Ecto neural progenitor cell (in vitro differentiated cells): ENCODE data around the gene ARHGAP18.

Experiments used
- DNase-seq: peaks from one replicate; pipeline ENCODE4 v3.0.0-alpha.2; 2018; ENCODE audit warnings: low spot score

The ARHGAP18 gene

DNA sequence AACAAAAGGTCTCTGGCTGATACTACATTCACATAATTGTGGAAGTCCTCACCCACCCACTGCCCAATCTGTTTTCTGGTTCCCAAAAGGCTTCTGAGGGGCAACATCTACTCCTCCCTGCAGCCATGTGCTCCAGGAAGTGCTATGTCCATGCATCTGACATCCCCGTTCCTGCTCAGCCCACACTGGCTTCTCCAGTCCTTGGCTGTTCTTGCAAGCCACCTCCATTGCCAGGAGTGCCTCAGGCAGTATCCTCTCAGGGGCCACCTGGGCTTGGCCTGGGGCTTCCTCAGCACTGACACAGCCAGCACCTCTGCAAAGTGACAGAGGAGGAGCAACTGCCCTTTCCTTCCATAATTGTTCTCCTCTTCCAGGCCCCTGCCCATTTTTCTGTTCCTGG is 18.3 kb downstream of the ARHGAP18 start:
- no peak for DNase-seq

- DNase-seq: no peak
These were observed 18.8 kb downstream of the ARHGAP18 start for GRCh38 chr6:129691043-129691640.

DNA sequence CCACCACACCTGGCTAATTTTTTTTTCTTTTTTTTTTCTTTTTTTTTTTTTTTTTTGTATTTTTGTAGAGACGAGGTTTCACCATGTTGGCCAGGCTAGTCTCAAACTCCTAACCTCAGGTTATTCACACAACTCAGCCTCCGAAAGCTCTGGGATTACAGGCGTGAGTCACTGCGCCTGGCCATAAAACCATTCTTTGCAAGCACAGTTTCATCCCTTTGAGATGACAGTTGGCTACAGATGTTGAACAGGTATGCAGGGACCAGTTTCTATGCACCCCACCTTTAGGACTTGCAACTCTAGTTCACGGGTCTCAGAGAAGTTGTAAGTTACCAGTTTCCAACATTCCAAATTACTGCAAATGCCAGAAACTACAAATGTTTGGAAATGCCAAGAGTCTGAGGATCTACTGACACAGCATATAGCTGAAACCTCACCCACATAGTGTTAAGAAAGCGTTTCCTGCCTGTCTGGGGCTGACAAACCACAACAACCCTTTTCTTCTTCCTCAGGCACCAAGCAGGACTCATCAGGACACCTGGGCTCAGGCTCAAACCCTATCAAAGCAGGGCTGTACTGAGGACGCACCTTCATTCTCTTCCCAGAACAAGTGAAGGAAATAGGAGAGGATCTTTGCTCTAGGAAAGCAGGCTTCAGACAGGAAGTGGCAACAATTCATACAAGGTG is 22.9 kb downstream of the ARHGAP18 start:
- DNase-seq: no peak

DNA sequence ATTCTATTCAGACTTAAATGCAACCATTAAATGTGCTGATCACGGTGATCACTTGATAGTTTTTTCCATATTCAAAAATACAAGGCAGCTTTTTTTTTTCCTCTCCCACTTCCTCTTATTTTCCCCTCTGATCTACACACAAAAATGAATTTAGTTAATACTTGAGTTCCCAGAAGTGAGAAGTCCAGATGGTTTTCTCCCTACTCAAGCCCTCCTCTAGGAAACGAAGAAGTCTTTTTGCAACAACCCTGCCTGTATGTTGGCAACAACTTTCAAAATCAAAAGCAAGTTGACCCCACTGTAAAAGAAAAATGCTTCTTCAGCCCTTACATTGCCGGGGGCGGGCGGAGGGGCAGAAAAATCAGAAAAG is 24.3 kb downstream of the ARHGAP18 start:
- no peak for DNase-seq

DNA sequence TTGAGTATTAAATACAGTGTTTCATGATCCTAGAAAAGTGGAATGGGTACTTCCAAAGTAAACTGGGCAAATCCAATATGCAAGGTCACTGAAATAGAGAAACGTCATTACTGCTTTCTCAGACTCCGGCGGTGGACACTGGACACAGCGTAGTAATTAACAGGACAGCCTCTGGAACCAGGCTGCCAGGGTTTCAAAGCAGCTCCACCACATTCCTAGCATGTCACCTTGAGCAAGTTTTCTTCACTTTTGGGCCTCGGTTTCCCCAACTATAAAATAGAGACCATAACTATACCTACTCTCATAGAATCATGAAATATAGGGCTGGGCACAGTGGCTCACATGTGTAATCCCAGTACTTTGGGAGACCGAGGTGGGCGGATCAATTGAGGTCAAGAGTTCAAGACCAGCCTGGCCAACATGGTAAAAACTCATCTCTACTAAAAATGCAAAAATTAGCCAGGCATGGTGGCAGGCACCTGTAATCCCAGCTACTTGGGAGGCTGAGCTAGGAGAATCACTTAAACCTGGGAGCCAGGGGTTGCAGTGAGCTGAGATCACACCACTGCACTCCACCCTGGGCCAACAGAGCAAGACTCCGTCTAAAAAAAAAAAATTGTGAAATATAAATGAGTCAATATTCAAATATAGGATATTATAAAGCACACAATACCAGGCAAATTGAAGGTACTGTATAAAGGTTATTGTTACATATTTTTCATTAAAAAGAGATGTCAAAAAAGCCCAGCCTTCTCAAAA is 24.9 kb downstream of the ARHGAP18 start:
- no peak for DNase-seq

DNA sequence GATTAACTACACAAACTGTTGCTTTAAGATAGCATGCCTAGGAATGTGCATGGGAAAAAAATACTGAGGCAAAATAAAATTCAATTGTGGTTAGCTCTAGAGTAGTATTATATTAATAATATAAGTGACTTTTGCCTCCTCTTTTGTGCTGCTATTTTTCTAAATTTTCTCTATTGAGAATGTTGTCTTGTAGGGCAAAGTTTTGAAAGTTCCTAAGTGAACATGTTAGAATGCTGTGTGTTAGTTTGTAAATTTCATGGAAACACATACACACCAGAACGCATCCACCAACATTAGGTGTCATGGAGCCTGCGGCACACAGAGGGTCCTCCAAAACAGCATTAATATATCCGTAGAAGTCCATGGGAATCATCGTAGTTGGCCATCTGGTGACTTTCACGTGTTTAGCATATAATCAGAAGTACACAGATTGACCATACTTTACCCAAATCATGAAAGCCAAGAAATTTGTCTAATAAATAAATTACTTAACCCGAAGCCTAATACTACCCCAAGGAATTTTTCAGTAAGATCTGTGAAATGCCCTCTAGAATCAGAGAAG is 25.6 kb downstream of the ARHGAP18 start:
- no peak for DNase-seq

- no peak for DNase-seq
These were observed 26.2 kb downstream of the ARHGAP18 start for GRCh38 chr6:129683601-129684322.

- DNase-seq: no peak
These were observed 28.1 kb downstream of the ARHGAP18 start for GRCh38 chr6:129681913-129682205.

DNA sequence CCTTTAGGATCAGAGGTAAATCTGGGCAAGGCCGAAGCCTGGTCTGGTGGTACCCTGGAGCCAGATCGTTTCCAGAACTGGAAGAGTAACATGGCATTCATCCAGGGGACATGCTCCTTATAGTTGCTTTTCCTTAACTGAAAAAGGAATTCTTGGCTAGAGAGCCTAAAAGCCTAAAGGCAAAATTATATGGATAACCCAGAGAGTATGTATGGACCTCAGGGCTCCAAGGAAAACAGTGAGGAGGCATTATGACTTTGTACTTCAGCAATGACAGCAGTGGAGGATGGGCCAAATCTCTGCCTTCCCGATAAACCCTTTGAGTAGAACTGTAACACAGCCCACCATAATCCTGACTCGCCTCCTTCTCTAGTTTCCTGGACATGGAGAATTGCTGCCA is 29.3 kb downstream of the ARHGAP18 start:
- no peak for DNase-seq

DNA sequence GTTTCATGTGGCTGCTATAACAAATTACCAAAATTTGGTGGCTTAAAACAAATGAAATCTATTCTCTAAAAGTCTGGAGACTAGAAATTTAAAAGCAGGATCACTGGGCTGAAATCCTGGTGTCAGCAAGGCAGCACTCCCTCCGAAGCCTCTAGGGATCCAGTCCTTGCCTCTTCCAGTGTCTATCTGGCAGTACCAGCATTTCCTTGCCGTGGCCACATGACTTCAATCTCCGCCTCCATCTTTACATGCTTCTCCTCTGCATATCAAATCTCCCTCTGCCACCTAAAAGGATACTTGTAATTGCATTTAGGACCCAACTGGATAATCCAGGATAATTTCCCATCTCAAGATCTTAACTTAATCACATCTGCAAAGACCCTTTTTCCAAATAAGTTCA is 30.2 kb downstream of the ARHGAP18 start:
- no peak for DNase-seq

GRCh38 chr6:129679275-129679674 is 30.7 kb downstream of the ARHGAP18 start:
- no peak for DNase-seq

DNA sequence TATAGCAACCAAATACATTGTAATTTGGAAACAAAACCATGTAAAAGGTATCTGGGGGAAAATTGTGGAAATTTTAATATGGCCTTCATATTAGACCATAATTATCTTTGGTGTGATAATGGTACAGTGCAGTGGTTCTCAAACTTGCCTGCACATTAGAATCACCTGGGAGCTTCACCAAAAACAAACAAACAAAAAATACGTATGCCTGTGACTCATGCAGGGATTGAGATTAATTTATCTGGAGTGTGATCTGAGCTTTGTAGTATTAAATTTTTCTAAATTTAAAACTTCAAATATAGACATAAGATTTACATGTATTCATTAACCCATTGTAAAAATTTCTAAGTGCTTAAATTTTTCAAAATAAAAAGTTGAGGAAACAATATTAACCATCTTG is 31.5 kb downstream of the ARHGAP18 start:
- DNase-seq: no peak

DNA sequence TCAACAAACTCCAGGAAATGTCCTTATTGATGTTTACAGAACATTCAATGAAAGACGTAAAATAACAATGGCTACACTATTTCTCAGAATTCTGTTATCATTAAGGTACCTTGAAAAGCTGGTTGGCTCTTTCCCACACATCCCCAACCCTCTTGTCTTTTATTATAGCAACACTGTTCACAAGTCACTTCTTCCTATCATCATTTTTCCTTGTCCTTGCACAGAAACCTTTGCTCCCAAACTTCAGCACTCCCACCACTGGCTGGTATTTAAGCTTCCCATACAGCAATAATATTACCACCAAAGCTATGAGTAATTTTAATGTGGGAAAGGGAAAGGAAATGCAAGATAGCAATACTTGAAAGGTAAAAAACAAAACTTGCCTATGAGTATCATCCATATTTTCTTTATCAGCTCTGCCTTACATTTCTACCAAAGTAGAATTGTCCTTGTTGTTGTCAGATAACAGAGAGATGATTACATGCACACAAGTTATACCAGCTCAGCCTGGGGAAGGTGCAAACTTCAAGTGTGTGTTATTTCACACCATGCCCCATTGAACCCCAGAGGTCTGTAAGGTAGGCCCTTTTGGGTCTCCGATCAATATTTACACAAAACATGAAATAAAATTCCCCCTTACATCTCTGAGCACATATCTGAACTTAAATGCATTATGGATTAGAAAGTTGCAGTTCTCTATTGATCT is 32.2 kb downstream of the ARHGAP18 start:
- DNase-seq: no peak

DNA sequence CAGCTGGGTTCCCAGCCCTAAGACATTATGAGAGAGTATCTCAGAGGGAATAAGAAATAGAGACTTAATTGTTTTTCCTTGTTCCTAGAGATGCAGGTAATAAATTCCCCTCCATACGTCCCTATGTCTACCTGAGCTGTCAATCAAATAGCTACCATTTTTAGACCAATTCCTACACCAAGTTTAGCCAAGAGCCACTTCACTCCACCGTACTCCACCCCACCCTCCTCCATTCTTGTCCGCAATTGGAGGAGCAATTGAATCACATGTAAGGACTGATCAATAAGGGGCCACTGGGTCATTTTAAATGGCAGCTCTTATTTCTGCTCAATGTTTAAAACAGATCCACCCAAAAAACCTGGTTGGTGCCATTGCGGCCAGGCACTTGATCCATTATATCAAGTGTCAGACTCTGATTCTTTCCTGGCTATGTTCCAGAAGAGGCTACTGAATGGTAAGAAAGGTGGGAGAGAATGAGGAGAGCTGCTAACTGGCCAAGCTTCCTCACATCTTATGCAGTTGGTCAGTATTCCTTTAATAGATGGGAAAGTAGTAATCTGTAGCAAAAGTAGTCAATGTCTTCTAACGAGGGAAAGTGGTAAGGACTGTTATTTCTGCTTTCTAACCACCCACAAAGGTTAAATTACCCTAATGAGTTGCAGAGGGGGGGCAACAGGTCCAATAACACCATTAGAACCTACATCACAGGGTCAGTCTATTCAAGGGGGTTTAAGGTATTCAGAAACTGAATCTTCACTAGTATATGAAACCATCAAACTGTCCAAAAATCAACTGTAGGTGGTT is 34.1 kb downstream of the ARHGAP18 start:
- DNase-seq: no peak

DNA sequence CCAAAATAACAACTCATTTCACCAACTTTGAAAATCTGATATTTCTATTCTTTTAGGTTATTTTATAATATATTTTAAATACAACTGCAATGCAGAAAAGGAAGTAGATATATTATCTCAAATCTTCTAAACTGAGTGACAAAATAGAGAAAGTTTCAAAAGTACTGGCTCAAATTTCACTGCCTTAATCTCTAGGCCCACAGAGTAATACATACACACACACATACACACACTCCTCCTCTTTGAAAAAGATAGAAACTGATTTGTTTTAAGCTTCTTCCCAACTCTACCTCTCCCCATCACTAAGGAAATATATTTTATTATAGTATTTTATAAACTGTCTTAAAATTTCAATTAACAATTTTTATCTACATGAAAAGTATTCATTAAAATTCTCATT is 36.2 kb downstream of the ARHGAP18 start:
- no peak for DNase-seq

DNA sequence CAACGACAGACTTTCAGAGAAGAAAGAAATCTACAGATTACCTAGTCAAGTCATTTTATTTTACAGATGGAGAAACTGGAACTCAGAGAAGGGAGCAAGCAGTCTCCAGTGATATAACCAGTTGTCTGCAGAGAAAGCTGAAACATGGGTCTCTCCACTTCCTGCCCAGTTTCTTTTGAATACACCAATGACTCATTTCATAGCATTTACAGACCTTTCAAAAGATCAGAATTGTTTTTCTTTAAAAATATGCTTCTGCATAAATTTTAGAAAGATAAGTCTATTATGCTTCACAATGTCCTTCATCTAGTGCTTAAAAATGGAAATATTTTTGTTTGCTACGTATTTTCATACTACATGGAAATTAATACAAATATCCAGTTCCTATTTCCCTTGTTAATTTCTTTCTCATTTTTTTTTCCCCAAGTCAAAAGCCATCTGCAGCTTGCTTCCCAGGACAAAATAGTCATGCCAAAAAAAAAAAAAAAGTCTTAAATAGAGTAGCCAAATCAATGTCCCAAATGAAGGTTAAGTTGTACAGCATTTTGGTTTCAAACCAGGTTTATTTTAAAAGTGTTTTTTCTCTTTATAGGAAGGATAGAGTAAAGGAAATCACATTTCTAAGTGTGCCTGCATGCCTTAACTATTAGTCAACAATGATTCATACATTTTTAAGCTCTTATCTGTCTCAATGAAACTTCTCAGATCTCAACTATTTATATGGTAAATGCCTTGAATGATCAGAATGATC is 36.9 kb downstream of the ARHGAP18 start:
- DNase-seq: no peak

- no peak for DNase-seq
These were observed 37.7 kb downstream of the ARHGAP18 start for GRCh38 chr6:129672341-129672682.

- DNase-seq: no peak
These were observed 38.3 kb downstream of the ARHGAP18 start for GRCh38 chr6:129671442-129672340.

DNA sequence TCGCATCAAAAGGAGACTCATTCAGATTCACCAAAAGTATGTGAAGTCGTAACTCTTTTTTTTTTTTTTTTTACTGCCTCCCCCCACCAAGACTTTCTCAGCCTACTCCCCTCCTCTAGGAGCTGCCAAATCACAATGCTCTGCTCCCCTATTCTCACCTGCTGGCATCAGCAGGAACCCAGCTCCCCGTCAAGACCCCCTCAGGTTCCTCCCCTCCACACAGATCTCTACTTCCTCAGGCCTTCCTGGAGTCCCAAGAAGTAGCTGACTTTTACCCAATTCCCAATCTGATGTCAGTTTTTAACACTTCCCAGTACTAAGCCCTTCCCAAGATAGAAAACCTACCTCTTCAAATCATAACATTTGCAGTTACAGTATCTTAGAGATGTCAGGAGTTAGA is 39.3 kb downstream of the ARHGAP18 start:
- DNase-seq: no peak

DNA sequence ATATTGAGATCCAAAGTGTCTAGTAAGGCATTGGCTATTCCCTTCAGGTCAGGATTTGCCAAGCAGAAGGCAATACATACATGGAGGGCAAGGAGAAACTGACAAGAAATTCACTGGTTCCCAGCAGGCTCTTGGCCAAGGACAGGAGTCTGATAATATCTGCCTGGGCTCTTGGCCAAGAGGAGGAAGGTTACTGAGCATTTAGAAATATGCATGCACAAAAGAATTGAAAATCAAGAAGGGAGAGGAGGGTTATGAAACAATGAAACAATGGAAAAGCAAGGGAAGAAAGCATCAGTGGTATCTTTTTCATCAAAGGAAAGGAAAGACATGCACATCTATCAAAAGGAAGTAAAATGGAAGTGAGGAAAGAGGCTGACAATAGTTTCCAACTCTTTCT is 42.4 kb downstream of the ARHGAP18 start:
- DNase-seq: no peak
